Sigmoid colon (tissue), 7 donors: ENCODE measurements around the gene SAA4. TPM values are rescaled to one million over a fixed set of nuclear protein-coding genes. Genes with fewer than 3 reads are reported as not detected.

Source experiments
- DNase-seq: peaks from one replicate; pipeline ENCODE4 v3.0.0-alpha.2; 2019
- H3K27ac ChIP-seq, 4 donors: fragments of 200-600 bp; sonication (generic); one replicate each; pipeline ENCODE4 v1.5.1; 2016 to 2019; ENCODE audit warnings: mild to moderate bottlenecking in 1 of 4
- H3K27me3 ChIP-seq, 3 donors: fragments of 200-600 bp; sonication (generic); one replicate each; pipeline ENCODE4 v1.5.1; 2019; ENCODE audit warnings: mild to moderate bottlenecking in 1 of 3
- H3K36me3 ChIP-seq, 4 donors: fragments of 200-600 bp; sonication (generic); one replicate each; pipeline ENCODE4 v1.5.1; 2016 to 2019
- H3K4me1 ChIP-seq, 4 donors: fragments of 200-600 bp; sonication (generic); one replicate each; pipeline ENCODE4 v1.5.1; 2017 to 2019
- H3K4me3 ChIP-seq, 4 donors: fragments of 200-600 bp; sonication (generic); one replicate each; pipeline ENCODE4 v1.5.1; 2017 to 2019; ENCODE audit warnings: mild to moderate bottlenecking in 2 of 4, moderate library complexity in 1 of 4
- H3K9me3 ChIP-seq, 4 donors: fragments of 200-600 bp in 3 of 4; sonication (generic) in 3 of 4; one replicate each; pipeline versions ENCODE4 v1.5.1 to v1.6.1; 2013 to 2019
- EP300 ChIP-seq, 4 donors: sonication (generic); formaldehyde crosslinking; IDR thresholded peaks; one replicate each; pipeline ENCODE4 v1.6.1; 2017; ENCODE audit warnings: antibody characterized with exemption in 4 of 4
- POLR2A ChIP-seq, 2 donors: fragments of 450-650 bp; IDR thresholded peaks; one replicate each; pipeline ENCODE4 v1.6.1; 2016; ENCODE audit warnings: antibody characterized with exemption in 2 of 2, mild to moderate bottlenecking in 2 of 2, moderate library complexity in 2 of 2
- POLR2AphosphoS5 ChIP-seq, 4 donors: sonication (generic); formaldehyde crosslinking; IDR thresholded peaks; one replicate each; pipeline ENCODE4 v1.6.1; 2017; ENCODE audit warnings: antibody characterized with exemption in 4 of 4
- WGBS, 2 donors: extraction: QIAGEN DNeasy Blood & Tissue Kit; methylation state at CpG; one replicate each; pipeline ENCODE4 v1.1.7; 2013; 5-methylcytosine and 5-hydroxymethylcytosine counted together
- intact Hi-C: fragments of 100-400 bp; cut with DNase I; formaldehyde crosslinking; loops from one replicate; pipeline ENCODE4 v1.15.1; 2023
- polyA plus RNA-seq, 3 donors: library from polyadenylated mRNA; stranded (reverse); fragments of 200-250 nt; gene quantifications; one replicate each; pipeline ENCODE4 v1.2.3, GENCODE V29; 2013
- total RNA-seq, 4 donors: library from RNA; depleted of rRNA; stranded (reverse); fragments of >200 nt; gene quantifications; one replicate each; pipeline ENCODE4 v1.1.0, GENCODE V29; 2016
- TF ChIP-seq, protein P1 (sequence below), 4 experiments: fragments of 450-650 bp in 3 of 4; fragments of 200-600 bp in 1 of 4; IDR thresholded peaks; one replicate each; pipeline ENCODE4 v1.5.1; 2016 to 2019; ENCODE audit warnings: antibody characterized with exemption in 4 of 4, mild to moderate bottlenecking in 3 of 4, moderate library complexity in 2 of 4
- donor health status: healthy with polysubstance abuse.
- donor health status: Bipolar disorder and iron deficiency.
- donor health status: healthy.

SAA4 gene
- total and polyA plus RNA-seq, 7 donors = 0.93 TPM; not detected in 6

DNA sequence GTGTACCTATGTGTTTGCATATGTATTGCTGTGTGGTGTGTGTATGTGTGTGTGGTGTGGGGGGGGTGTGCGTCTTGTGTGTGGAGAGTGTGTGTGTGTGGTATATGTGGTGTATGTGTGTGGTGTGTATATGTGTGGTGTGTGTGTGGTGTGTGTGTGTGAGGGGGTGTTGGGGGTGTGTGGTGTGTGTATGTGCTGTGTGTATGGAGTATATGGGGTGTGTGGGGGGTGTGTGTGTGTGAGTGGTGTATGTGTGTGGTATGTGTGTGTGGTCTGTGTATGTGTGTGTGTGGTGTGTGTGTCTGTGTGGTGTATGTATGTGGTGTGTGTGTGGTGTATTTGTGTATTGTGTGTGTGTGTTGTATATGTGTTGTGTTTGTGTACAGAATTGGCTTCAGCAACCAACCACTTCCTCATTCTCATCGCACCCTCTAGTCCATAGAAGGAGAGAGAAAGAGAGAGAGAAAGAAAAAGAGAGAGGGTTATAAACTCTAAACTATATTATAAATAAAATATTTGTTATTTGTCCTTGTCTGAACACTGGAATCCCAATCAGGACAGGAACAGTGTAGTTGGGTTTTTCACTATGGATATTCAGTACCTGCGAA is 13.7 kb downstream of the SAA4 start:
- DNase-seq = no peak
- Histone ChIP-seq H3K27ac (no peak overlapping the region), H3K36me3 (no peaks in the 10 kb centered on the region), H3K4me3 (no peak overlapping the region), H3K27me3 (no peaks in the 10 kb centered on the region), H3K4me1 (no peaks in the 10 kb centered on the region), H3K9me3 (no peaks in the 10 kb centered on the region)
- 84 to 92% methylated on average over 3 of the region's 3 CpGs for WGBS, 2 donors
- no peak for TF ChIP-seq POLR2A (IDR thresholded peaks at IDR 0.05)
- TF ChIP-seq, protein P1, sequence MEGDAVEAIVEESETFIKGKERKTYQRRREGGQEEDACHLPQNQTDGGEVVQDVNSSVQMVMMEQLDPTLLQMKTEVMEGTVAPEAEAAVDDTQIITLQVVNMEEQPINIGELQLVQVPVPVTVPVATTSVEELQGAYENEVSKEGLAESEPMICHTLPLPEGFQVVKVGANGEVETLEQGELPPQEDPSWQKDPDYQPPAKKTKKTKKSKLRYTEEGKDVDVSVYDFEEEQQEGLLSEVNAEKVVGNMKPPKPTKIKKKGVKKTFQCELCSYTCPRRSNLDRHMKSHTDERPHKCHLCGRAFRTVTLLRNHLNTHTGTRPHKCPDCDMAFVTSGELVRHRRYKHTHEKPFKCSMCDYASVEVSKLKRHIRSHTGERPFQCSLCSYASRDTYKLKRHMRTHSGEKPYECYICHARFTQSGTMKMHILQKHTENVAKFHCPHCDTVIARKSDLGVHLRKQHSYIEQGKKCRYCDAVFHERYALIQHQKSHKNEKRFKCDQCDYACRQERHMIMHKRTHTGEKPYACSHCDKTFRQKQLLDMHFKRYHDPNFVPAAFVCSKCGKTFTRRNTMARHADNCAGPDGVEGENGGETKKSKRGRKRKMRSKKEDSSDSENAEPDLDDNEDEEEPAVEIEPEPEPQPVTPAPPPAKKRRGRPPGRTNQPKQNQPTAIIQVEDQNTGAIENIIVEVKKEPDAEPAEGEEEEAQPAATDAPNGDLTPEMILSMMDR (IDR thresholded peaks at IDR 0.05) = no peak
- no peak for TF ChIP-seq EP300 (IDR thresholded peaks at IDR 0.05)
- no peak for TF ChIP-seq POLR2AphosphoS5 (IDR thresholded peaks at IDR 0.05)
- intact Hi-C loops = no loop called here

DNA sequence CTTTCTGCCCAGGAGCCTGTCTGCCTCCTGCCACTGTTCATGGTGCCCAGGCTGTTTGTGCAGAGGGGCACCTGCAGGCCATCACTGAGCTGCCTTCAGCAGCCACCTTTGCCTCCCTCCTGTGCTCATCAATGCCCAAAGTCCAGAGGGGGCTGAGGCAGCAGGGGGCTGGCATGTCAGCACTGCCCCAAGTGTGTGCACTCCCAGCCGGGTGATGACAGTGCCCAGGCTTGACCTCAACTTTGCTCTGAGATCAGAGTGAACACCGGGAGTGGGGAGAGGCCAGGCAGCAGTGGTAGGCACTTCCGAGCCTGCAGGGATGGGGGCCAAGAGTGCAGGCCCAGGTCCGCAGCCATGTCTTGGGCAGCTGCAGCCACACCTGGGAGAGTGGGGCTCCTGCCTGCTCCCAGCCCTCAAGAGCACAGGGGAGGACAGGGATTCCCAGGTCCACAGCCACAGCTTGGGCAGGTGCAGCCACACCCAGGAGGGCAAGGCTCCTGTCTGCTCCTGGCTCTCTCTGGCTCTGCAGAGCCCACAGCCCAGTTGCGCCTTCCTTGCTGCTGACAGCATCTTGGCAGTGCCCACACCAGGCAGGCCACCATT is 15.2 kb downstream of the SAA4 start:
- intact Hi-C loops = no loop called here
- Histone ChIP-seq H3K4me3 (no peak overlapping the region), H3K4me1 (no peaks in the 10 kb centered on the region), H3K9me3 (no peaks in the 10 kb centered on the region), H3K27ac (no peak overlapping the region), H3K27me3 (no peaks in the 10 kb centered on the region), H3K36me3 (no peaks in the 10 kb centered on the region)
- WGBS, 2 donors = 64 to 91% methylated on average over 5 of the region's 5 CpGs
- TF ChIP-seq, protein P1 (IDR thresholded peaks at IDR 0.05) = no peak
- no peak for TF ChIP-seq POLR2AphosphoS5 (IDR thresholded peaks at IDR 0.05)
- no peak for TF ChIP-seq EP300 (IDR thresholded peaks at IDR 0.05)
- TF ChIP-seq POLR2A (IDR thresholded peaks at IDR 0.05) = no peak
- no peak for DNase-seq

DNA sequence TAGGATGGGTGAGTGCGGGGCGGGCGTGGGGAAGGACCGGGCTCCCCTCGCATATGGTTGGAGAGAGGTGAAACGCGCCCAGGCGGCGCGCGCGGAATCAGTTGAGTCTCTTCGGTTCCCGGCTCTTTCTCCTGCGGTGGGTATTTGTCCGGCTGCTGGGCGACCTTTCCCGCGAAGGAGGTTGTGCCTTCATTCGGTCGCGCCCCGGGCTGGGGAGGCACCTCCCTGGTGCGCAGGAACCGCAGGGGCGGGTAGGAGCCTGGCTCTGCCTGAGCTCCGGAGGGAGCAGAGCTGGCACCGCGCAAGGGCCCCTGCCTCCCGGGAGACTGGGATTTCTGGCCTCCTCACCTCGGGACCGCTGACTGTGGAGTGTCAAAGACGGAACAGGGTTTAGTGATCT is 27.5 kb downstream of the SAA4 start:
- intact Hi-C loops = no loop called here
- TF ChIP-seq, protein P1 (IDR thresholded peaks at IDR 0.05) = no peak
- TF ChIP-seq EP300 (IDR thresholded peaks at IDR 0.05) (no peak), POLR2A (IDR thresholded peaks at IDR 0.05) (no peak), POLR2AphosphoS5 (IDR thresholded peaks at IDR 0.05) (no peak)
- 29 to 56% methylated on average over 33 of the region's 33 CpGs for WGBS, 2 donors
- H3K27me3 ChIP-seq = peaks cover 0 to 5% (median 5%) of the 10 kb centered on the region in 3 donors
- no peak for DNase-seq
- no peak overlapping the region for H3K4me3 ChIP-seq
- H3K4me1 ChIP-seq = no peaks in the 10 kb centered on the region
- no peak overlapping the region for H3K27ac ChIP-seq
- H3K9me3 ChIP-seq = no peaks in the 10 kb centered on the region
- no peaks in the 10 kb centered on the region for H3K36me3 ChIP-seq

DNA sequence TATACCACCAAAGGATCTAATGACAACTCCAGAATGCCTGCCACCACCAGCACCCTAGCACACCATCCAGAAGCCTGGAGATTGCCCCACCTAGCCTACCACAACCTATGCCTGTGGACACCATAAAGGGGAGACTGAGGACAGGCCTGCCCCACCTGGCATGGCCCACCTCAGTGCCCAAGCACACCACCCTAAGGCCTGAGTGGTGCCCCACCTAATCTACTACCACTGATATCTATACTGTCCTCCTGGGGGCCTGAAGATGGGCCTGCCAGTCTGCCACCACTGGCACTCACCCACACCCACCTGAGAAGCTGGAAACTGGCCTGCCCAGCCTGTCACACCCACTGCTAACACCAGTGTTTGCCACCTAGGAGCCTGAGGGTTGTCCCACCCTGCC is 31.8 kb downstream of the SAA4 start:
- no peaks in the 10 kb centered on the region for H3K36me3 ChIP-seq
- intact Hi-C loops = no loop called here
- H3K9me3 ChIP-seq = no peaks in the 10 kb centered on the region
- H3K4me1 ChIP-seq = no peaks in the 10 kb centered on the region
- TF ChIP-seq, protein P1 (IDR thresholded peaks at IDR 0.05) = no peak
- TF ChIP-seq EP300 (IDR thresholded peaks at IDR 0.05) = no peak
- no peak for TF ChIP-seq POLR2AphosphoS5 (IDR thresholded peaks at IDR 0.05)
- no peak for TF ChIP-seq POLR2A (IDR thresholded peaks at IDR 0.05)
- no peak overlapping the region for H3K4me3 ChIP-seq
- no peak overlapping the region for H3K27ac ChIP-seq
- peaks cover 0 to 9% (median 5%) of the 10 kb centered on the region in 3 donors for H3K27me3 ChIP-seq
- no peak for DNase-seq
